Activated naive CD8-positive, alpha-beta T cell treated with anti-CD3 and anti-CD28 coated beads, Interleukin-2, amount 50 U/mL, for 24 hours (primary cell): ENCODE measurements around the gene WNT4.

ENCODE experiments used
- ATAC-seq: fragments of 150-1000 bp; cut with Tn5 transposase; one replicate; pipeline ENCODE4 v1.10.0; 2021
- DNase-seq: peaks from one replicate; pipeline ENCODE4 v3.0.0; 2021
- H3K27ac Mint-ChIP-seq: one replicate; pipeline ENCODE4 v1.8.0; 2021; ENCODE audit warnings: mild to moderate bottlenecking, mixed read lengths
- H3K27me3 Mint-ChIP-seq: one replicate; pipeline ENCODE4 v1.8.0; 2021; ENCODE audit warnings: mixed read lengths
- H3K36me3 Mint-ChIP-seq: one replicate; pipeline ENCODE4 v1.8.0; 2021; ENCODE audit warnings: low read depth, mixed read lengths
- H3K4me1 Mint-ChIP-seq: one replicate; pipeline ENCODE4 v1.8.0; 2021; ENCODE audit warnings: mixed read lengths
- H3K4me3 Mint-ChIP-seq: one replicate; pipeline ENCODE4 v1.8.0; 2021; ENCODE audit warnings: mild to moderate bottlenecking, moderate library complexity, mixed read lengths
- H3K9me3 Mint-ChIP-seq: one replicate; pipeline ENCODE4 v1.8.0; 2021; ENCODE audit warnings: mixed read lengths

Gene WNT4

GRCh38 chr1:22075718-22076117 lies 67.2 kb downstream of the WNT4 start:
- no peak for ATAC-seq
- no peak for DNase-seq
- Mint-ChIP-seq H3K36me3 (peaks cover 55% of the 10 kb centered on the region), H3K4me1 (peaks cover 90% of the 10 kb centered on the region), H3K9me3 (no peaks in the 10 kb centered on the region), H3K27ac (peak overlapping the region; percentile 29), H3K27me3 (no peaks in the 10 kb centered on the region), H3K4me3 (no peak overlapping the region)

- H3K27me3 Mint-ChIP-seq = no peaks in the 10 kb centered on the region
- peak overlapping the region; percentile 5 for H3K4me3 Mint-ChIP-seq
These were observed 68.1 kb downstream of the WNT4 start for GRCh38 chr1:22074803-22075202.

GRCh38 chr1:22071511-22071910 lies 71.4 kb downstream of the WNT4 start:
- Mint-ChIP-seq H3K27ac (peak overlapping the region; percentile 66), H3K4me3 (no peak overlapping the region)

More at GRCh38 chr1:22074803-22075202, 68.1 kb downstream of the WNT4 start:
- Mint-ChIP-seq H3K36me3 (peaks cover 60% of the 10 kb centered on the region), H3K27ac (peak overlapping the region; percentile 23), H3K9me3 (no peaks in the 10 kb centered on the region), H3K4me1 (peaks cover 90% of the 10 kb centered on the region)
- DNase-seq (no peak), ATAC-seq (no peak)

More at GRCh38 chr1:22071511-22071910, 71.4 kb downstream of the WNT4 start:
- DNase-seq (no peak), ATAC-seq (no peak)
- H3K27me3 Mint-ChIP-seq = no peaks in the 10 kb centered on the region
- H3K36me3 Mint-ChIP-seq = peaks cover 55% of the 10 kb centered on the region
- H3K9me3 Mint-ChIP-seq = no peaks in the 10 kb centered on the region
- H3K4me1 Mint-ChIP-seq = peaks cover 85% of the 10 kb centered on the region
